ENCODE results near the gene RAB36.

- TF ChIP-seq CTCF (IDR thresholded peaks at IDR 0.05; ENCODE audit: low read depth, low read length, missing input control) (no peak), ZBTB33 (IDR thresholded peaks at IDR 0.05) (no peak), TAF1 (conservative IDR thresholded peaks at IDR 0.05) (no peak), JUND (IDR thresholded peaks at IDR 0.05) (no peak), GABPA (IDR thresholded peaks at IDR 0.05 in 1 of 2, conservative IDR thresholded peaks at IDR 0.05 in 1 of 2) (no peak), SP1 (IDR thresholded peaks at IDR 0.05) (no peak), HNF4A (conservative IDR thresholded peaks at IDR 0.05) (no peak), FOXA1 (IDR thresholded peaks at IDR 0.05) (no peak), REST (IDR thresholded peaks at IDR 0.05) (no peak)
These were observed 38.3 kb upstream of the RAB36 start for GRCh38 chr22:23106906-23107367.

Data from liver (tissue), 3 donors.